ENCODE results near the gene TMEM222.

DNA sequence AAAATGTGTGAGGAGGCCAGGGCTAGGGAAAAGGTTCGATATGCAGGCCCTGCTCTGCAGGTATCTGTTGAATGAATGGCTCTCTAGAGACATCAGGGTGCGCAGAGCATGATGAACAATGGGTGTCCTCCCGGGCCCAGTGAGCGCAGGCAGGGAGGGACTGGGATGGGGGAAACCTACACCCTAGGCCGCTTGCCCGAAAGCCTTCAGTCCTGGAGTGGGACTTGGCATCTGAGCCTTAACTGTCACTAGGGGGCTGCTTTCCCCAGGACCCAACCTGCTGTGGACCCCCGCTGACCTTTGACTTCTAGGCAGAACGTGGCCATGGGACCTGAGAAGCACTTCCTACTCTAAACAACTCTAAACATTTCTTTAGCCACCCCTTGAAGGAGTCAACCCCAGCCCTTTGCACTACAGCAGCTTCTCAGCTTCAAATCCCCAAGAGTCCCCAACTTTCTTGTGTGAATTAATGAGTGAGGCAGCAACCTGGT is 45.2 kb downstream of the TMEM222 start:
- TF ChIP-seq CTCF (IDR thresholded peaks at IDR 0.05): no peak
- no peak for TF ChIP-seq POLR2A (IDR thresholded peaks at IDR 0.05)
